ENCODE data around the gene VTCN1.

- TF ChIP-seq CTCF (IDR thresholded peaks at IDR 0.05) = no peak; the same call in 1 of the 2 replicates
- no peak for TF ChIP-seq SIN3A (IDR thresholded peaks at IDR 0.05; ENCODE audit: borderline replicate concordance, insufficient read depth, low read depth, low read length)
- TF ChIP-seq REST (IDR thresholded peaks at IDR 0.05; ENCODE audit: insufficient read depth in 1 of 2, low read depth in 2 of 2, low read length in 1 of 2) = no peak
Measured at GRCh38 chr1:117150316-117150715, 60.4 kb downstream of the VTCN1 start.

Measured in Panc1 (cell line).